Activated effector memory CD4-positive, alpha-beta T cell treated with Interleukin-2 at 50 U/mL for 16 hours (primary cell): Measurements from ENCODE around the gene STMN3.
"Not testable (repeated sequence)": the region's sequence is repeated elsewhere in the genome, so short reads cannot be mapped to it uniquely, and the experiment has no call there.

Source experiments
- DNase-seq: peaks from one replicate; pipeline ENCODE4 v3.0.0-alpha.2; 2020

Gene STMN3

DNA sequence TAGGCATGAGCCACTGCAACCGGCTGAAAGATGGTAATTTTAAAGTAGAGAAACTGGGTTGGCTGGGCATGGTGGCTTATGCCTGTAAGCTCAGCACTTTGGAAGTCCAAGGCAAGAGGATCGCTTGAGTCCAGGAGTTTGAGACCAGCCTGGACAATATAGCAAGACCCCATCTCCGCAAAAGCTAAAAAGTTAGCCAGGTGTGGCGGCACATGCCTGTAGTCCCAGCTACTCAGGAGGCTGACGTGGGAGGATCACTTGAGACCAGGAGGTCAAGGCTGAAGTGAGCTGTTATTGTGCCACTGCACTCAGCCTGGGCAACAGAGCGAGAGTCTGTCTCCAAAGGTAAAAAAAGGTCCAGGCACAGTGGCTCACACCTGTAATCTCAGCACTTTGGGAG, 22.3 kb downstream of the STMN3 start:
- not testable (repeated sequence) for DNase-seq

GRCh38 chr20:63628246-63628975, 24.8 kb downstream of the STMN3 start:
- DNase-seq: peak; percentile 55

DNA sequence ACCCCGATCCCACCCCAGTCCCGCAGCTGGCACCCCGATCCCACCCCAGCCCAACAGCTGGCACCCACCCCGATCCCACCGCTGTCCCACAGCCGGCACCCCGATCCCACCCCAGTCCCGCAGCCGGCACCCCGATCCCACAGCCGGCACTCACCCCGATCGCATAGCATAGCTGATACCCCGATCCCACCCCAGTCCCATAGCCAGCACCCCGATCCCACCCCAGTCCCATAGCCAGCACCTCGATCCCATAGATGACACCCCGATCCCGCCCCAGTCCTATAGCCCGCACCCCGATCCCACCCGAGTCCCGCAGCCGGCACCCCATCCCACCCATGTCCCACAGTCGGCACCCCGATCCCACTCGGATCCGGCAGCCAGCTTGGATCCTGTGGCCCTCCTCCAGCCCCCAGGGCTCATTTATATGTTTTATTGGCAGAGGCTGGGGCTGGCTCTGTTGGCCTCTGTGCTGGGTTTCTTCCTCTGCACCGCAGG, 25.4 kb downstream of the STMN3 start:
- no peak for DNase-seq

- peak; percentile 93 for DNase-seq
These were observed 26.0 kb downstream of the STMN3 start for GRCh38 chr20:63627129-63627750.

DNA sequence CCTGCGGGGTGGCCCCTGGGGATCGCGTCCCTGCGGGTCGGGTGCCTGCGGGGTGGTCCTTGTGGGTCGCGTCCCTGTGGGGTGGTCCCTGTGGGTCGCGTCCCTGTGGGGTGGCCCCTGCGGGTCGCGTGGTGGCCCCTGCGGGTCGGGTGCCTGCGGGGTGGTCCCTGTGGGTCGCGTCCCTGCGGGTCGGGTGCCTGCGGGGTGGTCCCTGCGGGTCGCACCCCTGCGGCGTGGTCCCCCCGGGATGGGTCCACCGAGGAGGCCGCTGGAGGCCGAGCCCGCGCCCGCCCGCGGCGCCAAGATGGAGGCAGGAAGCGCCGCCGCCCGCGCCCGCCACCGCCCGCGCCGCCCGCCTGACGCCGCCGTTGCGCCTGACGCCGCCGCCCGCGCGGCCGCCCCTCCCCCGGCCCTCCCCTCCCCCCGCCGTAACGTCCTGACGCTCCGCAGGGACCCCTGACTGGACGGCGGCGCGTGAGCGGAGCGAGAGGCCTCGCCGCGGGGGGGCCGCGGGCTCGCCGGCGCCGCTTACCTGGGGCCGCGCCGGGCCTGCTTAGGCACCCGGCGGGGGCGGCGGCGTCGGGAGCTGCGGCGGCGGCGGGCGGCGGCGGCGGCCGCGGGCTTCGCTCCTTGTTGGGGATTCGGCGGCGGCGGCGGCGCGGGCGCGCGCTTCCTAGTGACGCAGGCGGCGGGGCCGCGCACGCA, 26.6 kb downstream of the STMN3 start, which contains the start of gene GMEB2:
Gene GMEB2 (minus strand): TSS at position 678 of the 705 bp plus-strand sequence. CDS start 7,704 bp downstream, outside the sequence.
- peak; percentile 67 for DNase-seq

GRCh38 chr20:63625771-63626423, 27.3 kb downstream of the STMN3 start:
- DNase-seq: peak; percentile 16

DNA sequence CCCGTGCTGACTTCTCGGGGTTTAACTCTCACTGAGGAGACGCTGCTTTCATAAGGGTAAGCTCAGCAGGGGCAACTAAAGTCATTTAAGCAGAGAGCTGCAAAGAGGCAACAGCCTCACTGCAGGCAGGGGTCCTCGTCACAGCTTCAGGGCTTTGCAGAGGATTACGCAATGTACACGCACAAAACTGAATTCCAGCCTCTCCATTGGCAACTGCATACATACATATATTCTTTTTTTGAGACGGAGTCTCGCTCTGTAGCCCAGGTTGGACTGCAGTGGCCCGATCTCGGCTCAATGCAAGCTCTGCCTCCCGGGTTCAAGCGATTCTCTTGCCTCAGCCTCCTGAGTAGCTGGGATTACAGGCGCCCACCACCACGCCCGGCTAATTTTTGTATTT, 28.7 kb downstream of the STMN3 start:
- DNase-seq: no peak

DNA sequence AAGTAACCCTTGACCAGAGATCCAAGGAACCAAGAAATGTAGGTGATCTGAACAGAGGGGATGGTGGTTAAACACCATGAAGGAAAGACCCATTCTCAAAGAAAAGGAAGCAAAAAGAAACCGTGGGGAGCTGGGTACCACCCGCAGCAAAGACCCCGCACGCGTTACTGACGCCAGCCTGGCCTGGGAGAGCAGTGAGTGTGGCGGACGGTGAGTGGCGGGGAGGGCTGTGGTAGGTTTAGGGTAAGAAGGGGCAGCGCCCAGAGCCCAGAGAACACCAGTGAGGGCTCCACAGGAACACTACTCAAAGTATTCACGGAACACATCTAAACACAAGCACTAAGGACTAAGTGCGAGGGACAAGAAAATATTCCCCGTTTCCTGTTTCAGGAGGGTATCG, 30.5 kb downstream of the STMN3 start:
- no peak for DNase-seq

- no peak for DNase-seq
These were observed 31.1 kb downstream of the STMN3 start for GRCh38 chr20:63622096-63622495.

GRCh38 chr20:63620991-63621390, 32.2 kb downstream of the STMN3 start:
- DNase-seq: no peak

GRCh38 chr20:63619505-63619904, 33.7 kb downstream of the STMN3 start:
- DNase-seq: no peak

DNA sequence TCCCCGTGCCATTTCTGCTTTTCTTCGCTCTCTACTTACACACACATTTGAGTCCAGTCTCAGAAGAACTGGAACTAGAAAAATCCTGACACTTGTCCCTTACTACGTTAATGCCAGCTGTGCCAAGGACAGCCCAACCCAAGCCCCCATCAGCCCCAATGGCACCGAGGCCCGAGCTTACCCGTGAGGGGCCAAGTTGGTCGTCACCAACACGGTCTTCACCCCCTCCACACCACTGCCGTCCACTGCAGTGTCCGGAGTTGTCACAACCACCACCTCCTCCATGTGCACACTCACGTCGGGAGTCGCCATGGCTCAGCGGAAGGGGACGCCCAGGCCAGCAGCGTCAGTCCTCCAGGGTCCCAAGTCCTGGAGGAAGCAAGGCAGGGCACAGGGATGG, 34.1 kb downstream of the STMN3 start:
- DNase-seq: no peak

GRCh38 chr20:63618291-63618980, 34.8 kb downstream of the STMN3 start:
- DNase-seq: no peak

- no peak for DNase-seq
These were observed 35.4 kb downstream of the STMN3 start for GRCh38 chr20:63617876-63618265.

GRCh38 chr20:63617092-63617875, 35.9 kb downstream of the STMN3 start:
- no peak for DNase-seq

- not testable (repeated sequence) for DNase-seq
These were observed 39.2 kb downstream of the STMN3 start for GRCh38 chr20:63613863-63614594.

DNA sequence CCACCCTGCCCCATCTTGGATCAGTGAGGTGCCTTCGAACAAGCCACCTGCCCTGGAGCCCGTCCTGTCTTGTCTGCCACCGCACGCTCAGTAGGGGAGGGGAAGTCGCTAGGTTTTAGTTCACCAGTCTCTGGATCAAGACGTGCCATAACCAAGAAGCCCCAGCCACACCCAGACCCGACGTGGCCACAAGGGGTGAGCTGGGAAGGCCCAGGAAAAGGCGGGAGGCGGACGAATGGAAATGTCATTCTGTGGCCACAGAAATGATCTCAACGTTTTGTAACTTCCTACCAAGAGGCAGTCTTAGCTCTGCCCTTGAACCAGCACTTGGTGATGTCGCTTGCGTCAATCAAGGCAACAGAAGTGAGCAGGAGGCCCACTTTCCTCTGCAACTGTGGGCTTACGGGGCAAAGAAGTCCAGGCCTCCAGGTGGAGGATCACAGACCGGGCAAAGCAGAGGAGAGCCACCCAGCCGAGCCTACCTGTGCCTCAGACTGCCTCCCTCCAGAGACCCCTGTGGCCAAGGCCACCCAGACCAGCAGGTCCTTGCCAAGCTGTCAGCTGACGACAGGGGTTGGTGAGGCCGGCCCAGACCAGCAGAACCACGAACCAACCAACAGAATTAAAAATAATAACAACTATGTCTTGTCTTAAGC, 40.8 kb downstream of the STMN3 start:
- DNase-seq: no peak

GRCh38 chr20:63611646-63612045, 41.6 kb downstream of the STMN3 start:
- no peak for DNase-seq

DNA sequence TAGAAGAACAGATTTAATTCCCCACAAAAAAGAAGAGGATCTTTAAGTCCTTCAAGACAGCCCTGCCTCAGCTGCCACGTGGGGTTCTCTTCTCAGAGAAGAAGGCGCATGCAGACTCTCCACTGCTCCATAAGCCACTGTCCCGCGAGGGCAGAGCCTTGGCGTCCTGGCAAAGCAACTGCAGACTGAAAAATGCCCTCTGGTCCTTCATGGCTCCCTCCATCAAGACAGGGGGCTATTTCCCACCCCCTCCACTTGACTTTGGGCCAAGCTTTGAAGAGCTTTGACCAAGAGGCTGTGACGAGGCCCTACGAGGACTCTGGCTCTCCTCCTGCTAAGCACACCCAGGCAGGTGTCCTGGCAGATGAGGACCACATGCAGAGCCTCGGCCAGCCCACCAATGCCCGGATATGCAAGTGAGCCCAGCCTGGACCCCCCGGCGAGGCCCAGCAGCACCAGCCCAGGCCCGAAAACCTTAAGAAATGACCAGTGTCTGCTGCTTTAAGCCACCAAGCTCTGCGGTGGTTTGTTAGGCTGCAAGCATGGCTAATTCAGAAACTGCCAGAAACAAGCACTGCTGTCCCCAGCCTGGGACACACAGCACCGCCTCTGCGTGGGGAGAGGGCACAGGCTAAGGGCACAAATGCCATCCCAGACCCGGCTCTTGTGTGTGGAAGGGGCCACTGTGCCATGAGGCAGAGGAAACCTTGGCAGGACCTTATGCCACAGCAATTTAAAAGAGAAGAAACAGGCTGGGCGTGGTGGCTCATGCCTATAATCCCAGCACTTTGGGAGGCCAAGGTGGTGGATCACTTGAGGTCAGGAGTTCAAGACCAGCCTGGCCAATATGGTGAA, 42.4 kb downstream of the STMN3 start:
- no peak for DNase-seq
